CD4-positive, CD25-positive, alpha-beta regulatory T cell (primary cell): ENCODE results near the gene ORC6. TPM values are rescaled to one million over a fixed set of nuclear protein-coding genes. Genes with fewer than 3 reads are reported as not detected.

Experiments used
- ATAC-seq, 2 donors: fragments of 150-1000 bp; cut with Tn5 transposase; one replicate each; pipeline ENCODE4 v1.10.0; 2021; ENCODE audit warnings: low read depth in 2 of 2, moderate number of reproducible peaks in 2 of 2, moderate library complexity in 1 of 2
- DNase-seq, 3 donors: peaks; one replicate each; pipeline versions ENCODE4 v3.0.0 to v3.0.0-alpha.2; 2012 to 2022; ENCODE audit warnings: mixed read lengths in 1 of 3
- H3K27ac ChIP-seq: one replicate; pipeline ENCODE4 v1.7.0; 2013; ENCODE audit warnings: mild to moderate bottlenecking, low read length; ENCODE audit not compliant: insufficient read depth, poor library complexity, severe bottlenecking
- H3K27me3 ChIP-seq: one replicate; pipeline ENCODE4 v1.7.0; 2013; ENCODE audit warnings: low read length; ENCODE audit not compliant: control insufficient read depth, insufficient read depth
- H3K36me3 ChIP-seq: one replicate; pipeline ENCODE4 v1.7.0; 2013; ENCODE audit warnings: mild to moderate bottlenecking, low read length, moderate library complexity; ENCODE audit not compliant: control insufficient read depth, insufficient read depth
- H3K4me1 ChIP-seq: 2 replicates; pipeline ENCODE4 v1.7.0; 2013; ENCODE audit warnings: mild to moderate bottlenecking, low read length; ENCODE audit not compliant: insufficient read depth, control insufficient read depth, poor library complexity, severe bottlenecking
- H3K4me3 ChIP-seq: one replicate; pipeline ENCODE4 v1.7.0; 2013; ENCODE audit warnings: low read depth, mild to moderate bottlenecking, low read length, moderate library complexity
- H3K9me3 ChIP-seq, 2 experiments: 1 replicate in 1 of 2; 2 replicates in 1 of 2; pipeline ENCODE4 v1.7.0; 2013; ENCODE audit warnings: low read length in 2 of 2, mild to moderate bottlenecking in 1 of 2, moderate library complexity in 1 of 2; ENCODE audit not compliant: control insufficient read depth in 2 of 2
- H3K27ac Mint-ChIP-seq, 3 donors: one replicate each; pipeline ENCODE4 v1.8.0; 2020 to 2022; ENCODE audit warnings: mild to moderate bottlenecking in 3 of 3, mixed read lengths in 3 of 3, moderate library complexity in 2 of 3
- H3K27me3 Mint-ChIP-seq: one replicate; pipeline ENCODE4 v1.8.0; 2022; ENCODE audit warnings: mild to moderate bottlenecking, mixed read lengths
- H3K36me3 Mint-ChIP-seq: one replicate; pipeline ENCODE4 v1.8.0; 2020; ENCODE audit warnings: mixed read lengths
- H3K4me1 Mint-ChIP-seq, 4 donors: one replicate each; pipeline ENCODE4 v1.8.0; 2020 to 2022; ENCODE audit warnings: mixed read lengths in 4 of 4, mild to moderate bottlenecking in 1 of 4
- H3K4me3 Mint-ChIP-seq, 4 donors: one replicate each; pipeline ENCODE4 v1.8.0; 2020 to 2022; ENCODE audit warnings: mild to moderate bottlenecking in 4 of 4, mixed read lengths in 4 of 4, moderate library complexity in 3 of 4
- H3K9me3 Mint-ChIP-seq, 7 donors: one replicate each; pipeline ENCODE4 v1.8.0; 2020 to 2022; ENCODE audit warnings: mixed read lengths in 7 of 7, mild to moderate bottlenecking in 3 of 7, moderate library complexity in 2 of 7
- polyA plus RNA-seq, 4 donors: library from polyadenylated mRNA; unstranded; fragments of 300-500 nt; fragmentation: Illumina TruSeq; gene quantifications; one replicate each; pipeline ENCODE4 v1.2.3, GENCODE V29; 2021
- total RNA-seq: library from RNA; stranded (reverse); gene quantifications from one replicate; pipeline ENCODE4 v1.2.3, GENCODE V29; 2022

ORC6 gene
- total and polyA plus RNA-seq, 5 donors from 2014 or later = 0.83 to 8.7 (median 1.8) TPM

GRCh38 chr16:46729326-46729995, 40.0 kb downstream of the ORC6 start:
- Histone ChIP-seq H3K36me3 (no peaks in the 10 kb centered on the region), H3K27ac (no peak overlapping the region), H3K4me1 (no peaks in the 10 kb centered on the region), H3K27me3 (no peaks in the 10 kb centered on the region), H3K4me3 (no peak overlapping the region), H3K9me3 (no peaks in the 10 kb centered on the region)
- Mint-ChIP-seq H3K4me3 (no peak overlapping the region), H3K27ac (no peak overlapping the region), H3K4me1 (no peaks in the 10 kb centered on the region), H3K9me3 (peaks cover 0 to 13% (median 4%) of the 10 kb centered on the region in 7 donors), H3K36me3 (no peaks in the 10 kb centered on the region), H3K27me3 (peaks cover 5% of the 10 kb centered on the region)
- DNase-seq (no peak), ATAC-seq (no peak)

GRCh38 chr16:46730126-46730525, 40.7 kb downstream of the ORC6 start:
- H3K27me3 Mint-ChIP-seq = peaks cover 5% of the 10 kb centered on the region
- H3K27ac Mint-ChIP-seq = no peak overlapping the region
- H3K9me3 Mint-ChIP-seq = peaks cover 0 to 9% (median 2%) of the 10 kb centered on the region in 7 donors
- H3K27me3 ChIP-seq = no peaks in the 10 kb centered on the region
- DNase-seq = no peak
- no peak overlapping the region for H3K4me3 ChIP-seq
- H3K4me1 Mint-ChIP-seq = no peaks in the 10 kb centered on the region
- no peaks in the 10 kb centered on the region for H3K9me3 ChIP-seq
- H3K4me3 Mint-ChIP-seq = no peak overlapping the region
- H3K27ac ChIP-seq = no peak overlapping the region
- no peaks in the 10 kb centered on the region for H3K36me3 Mint-ChIP-seq
- H3K36me3 ChIP-seq = no peaks in the 10 kb centered on the region
- H3K4me1 ChIP-seq = no peaks in the 10 kb centered on the region
- no peak for ATAC-seq

DNA sequence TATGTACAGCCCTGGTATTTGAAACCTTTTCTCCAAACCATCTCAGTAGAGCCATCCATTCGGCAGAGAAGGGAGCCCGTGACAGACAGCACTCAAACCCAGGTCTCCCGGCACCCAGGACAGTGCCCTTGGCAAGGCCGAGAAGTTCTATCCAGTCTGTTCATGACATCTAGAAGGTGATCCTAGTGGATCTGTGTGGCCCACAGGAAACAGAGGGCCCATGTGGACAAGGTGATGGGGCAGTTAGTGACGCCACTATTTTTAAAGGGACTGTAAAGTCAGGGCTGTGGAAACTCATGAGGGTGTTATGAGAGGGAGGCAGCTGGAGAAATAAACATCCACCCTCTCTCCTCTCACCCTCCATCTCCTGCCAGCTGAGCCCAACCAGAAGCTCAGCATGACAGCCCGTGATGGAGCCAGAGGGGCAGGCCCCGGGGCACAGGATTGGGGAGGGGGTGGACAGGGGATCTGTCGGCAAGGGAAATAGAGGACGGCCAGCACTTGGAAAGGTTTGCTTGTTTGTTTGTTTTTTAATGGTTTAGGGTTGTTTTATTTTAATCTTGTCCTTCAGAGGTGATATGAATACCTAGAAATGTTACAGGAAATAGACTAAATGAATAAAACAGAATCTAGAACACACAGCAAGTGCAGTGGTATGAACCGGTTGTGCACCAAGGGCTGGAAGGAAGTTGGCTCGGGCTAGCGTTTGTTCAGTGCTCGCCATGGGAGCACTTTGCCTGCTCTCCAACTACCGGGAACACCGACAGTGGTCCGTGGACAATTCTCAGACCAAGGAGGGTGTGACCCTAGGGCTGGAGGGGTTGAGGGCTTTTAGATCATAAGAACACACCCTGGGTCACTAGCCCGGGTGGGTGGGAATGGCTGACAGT, 41.6 kb downstream of the ORC6 start:
- Mint-ChIP-seq H3K36me3 (no peaks in the 10 kb centered on the region), H3K4me1 (no peaks in the 10 kb centered on the region), H3K4me3 (no peak overlapping the region), H3K27ac (no peak overlapping the region), H3K27me3 (peaks cover 2% of the 10 kb centered on the region), H3K9me3 (peaks cover 0 to 2% (median 0%) of the 10 kb centered on the region in 7 donors)
- Histone ChIP-seq H3K36me3 (no peaks in the 10 kb centered on the region), H3K9me3 (no peaks in the 10 kb centered on the region), H3K27me3 (no peaks in the 10 kb centered on the region), H3K4me1 (no peaks in the 10 kb centered on the region), H3K27ac (no peak overlapping the region), H3K4me3 (no peak overlapping the region)
- no peak for ATAC-seq
- DNase-seq = no peak

- Histone ChIP-seq H3K27me3 (no peaks in the 10 kb centered on the region), H3K9me3 (no peaks in the 10 kb centered on the region), H3K4me1 (no peaks in the 10 kb centered on the region), H3K4me3 (no peak overlapping the region), H3K27ac (no peak overlapping the region), H3K36me3 (no peaks in the 10 kb centered on the region)
- Mint-ChIP-seq H3K27ac (no peak overlapping the region), H3K9me3 (peaks cover 0 to 2% (median 0%) of the 10 kb centered on the region in 7 donors), H3K4me3 (no peak overlapping the region), H3K4me1 (no peaks in the 10 kb centered on the region), H3K36me3 (no peaks in the 10 kb centered on the region), H3K27me3 (no peaks in the 10 kb centered on the region)
- DNase-seq = no peak
- no peak for ATAC-seq
Observed at GRCh38 chr16:46731691-46732555, 42.5 kb downstream of the ORC6 start.

GRCh38 chr16:46732561-46732960, 43.1 kb downstream of the ORC6 start:
- Mint-ChIP-seq H3K27ac (no peak overlapping the region), H3K4me1 (no peaks in the 10 kb centered on the region), H3K36me3 (no peaks in the 10 kb centered on the region), H3K9me3 (peaks cover 0 to 2% (median 0%) of the 10 kb centered on the region in 7 donors), H3K4me3 (no peak overlapping the region), H3K27me3 (no peaks in the 10 kb centered on the region)
- H3K27ac ChIP-seq = no peak overlapping the region
- no peak overlapping the region for H3K4me3 ChIP-seq
- no peaks in the 10 kb centered on the region for H3K27me3 ChIP-seq
- DNase-seq (no peak), ATAC-seq (no peak)
- H3K36me3 ChIP-seq = no peaks in the 10 kb centered on the region
- no peaks in the 10 kb centered on the region for H3K4me1 ChIP-seq
- H3K9me3 ChIP-seq = no peaks in the 10 kb centered on the region

- Histone ChIP-seq H3K4me1 (no peaks in the 10 kb centered on the region), H3K9me3 (no peaks in the 10 kb centered on the region), H3K36me3 (no peaks in the 10 kb centered on the region), H3K4me3 (no peak overlapping the region), H3K27ac (no peak overlapping the region), H3K27me3 (no peaks in the 10 kb centered on the region)
- H3K4me3 Mint-ChIP-seq = no peak overlapping the region
- H3K4me1 Mint-ChIP-seq = no peaks in the 10 kb centered on the region
- H3K27ac Mint-ChIP-seq = no peak overlapping the region
- H3K36me3 Mint-ChIP-seq = no peaks in the 10 kb centered on the region
- ATAC-seq (no peak), DNase-seq (no peak)
- H3K27me3 Mint-ChIP-seq = no peaks in the 10 kb centered on the region
- peaks cover 0 to 2% (median 0%) of the 10 kb centered on the region in 7 donors for H3K9me3 Mint-ChIP-seq
Observed at GRCh38 chr16:46733319-46733830, 43.9 kb downstream of the ORC6 start.

GRCh38 chr16:46736695-46737094, 47.2 kb downstream of the ORC6 start:
- Mint-ChIP-seq H3K27me3 (no peaks in the 10 kb centered on the region), H3K27ac (no peak overlapping the region), H3K9me3 (no peaks in the 10 kb centered on the region), H3K36me3 (no peaks in the 10 kb centered on the region), H3K4me3 (no peak overlapping the region), H3K4me1 (no peaks in the 10 kb centered on the region)
- Histone ChIP-seq H3K27me3 (no peaks in the 10 kb centered on the region), H3K27ac (no peak overlapping the region), H3K9me3 (no peaks in the 10 kb centered on the region), H3K36me3 (no peaks in the 10 kb centered on the region), H3K4me3 (no peak overlapping the region), H3K4me1 (no peaks in the 10 kb centered on the region)
- ATAC-seq (no peak), DNase-seq (no peak)
